GM12872 (cell line): ENCODE data around the gene MYL3.

Experiments
- CTCF ChIP-seq: IDR thresholded peaks from 3 replicates; pipeline ENCODE4 v1.5.1; 2011; ENCODE audit warnings: low read depth, mild to moderate bottlenecking, low read length, moderate library complexity; ENCODE audit not compliant: insufficient read depth

MYL3 gene

GRCh38 chr3:46861605-46862368, 1.5 kb downstream of the MYL3 start:
- TF ChIP-seq CTCF: no peak

GRCh38 chr3:46860810-46861604, 2.2 kb downstream of the MYL3 start:
- TF ChIP-seq CTCF: no peak

GRCh38 chr3:46860017-46860809, 3.0 kb downstream of the MYL3 start:
- peak; percentile 76 for TF ChIP-seq CTCF

GRCh38 chr3:46859001-46859710, 4.1 kb downstream of the MYL3 start:
- no peak for TF ChIP-seq CTCF

- TF ChIP-seq CTCF: no peak
Observed at GRCh38 chr3:46858456-46858855, 4.8 kb downstream of the MYL3 start.

GRCh38 chr3:46857485-46858341, 5.5 kb downstream of the MYL3 start:
- TF ChIP-seq CTCF: no peak
